ENCODE measurements around the gene OR4F6.

Gene OR4F6

GRCh38 chr15:101808201-101808600, 4.9 kb downstream of the OR4F6 start:
- TF ChIP-seq CTCF (IDR thresholded peaks at IDR 0.05; ENCODE audit: extremely low read depth, insufficient read depth, missing control alignments), result no peak
- in situ Hi-C loops (cut with MboI; ENCODE audit: low pct_unique_long_range_greater_than_20kb, low sequenced_read_pairs, unreplicated experiment), result no loop called here
- no peak for DNase-seq (ENCODE audit: low spot score)

GRCh38 chr15:101810456-101810855, 7.1 kb downstream of the OR4F6 start:
- DNase-seq (ENCODE audit: low spot score), result no peak
- in situ Hi-C loops (cut with MboI; ENCODE audit: low pct_unique_long_range_greater_than_20kb, low sequenced_read_pairs, unreplicated experiment), result no loop called here
- no peak for TF ChIP-seq CTCF (IDR thresholded peaks at IDR 0.05; ENCODE audit: extremely low read depth, insufficient read depth, missing control alignments)

GRCh38 chr15:101810876-101811275, 7.6 kb downstream of the OR4F6 start:
- DNase-seq (ENCODE audit: low spot score), result no peak
- no peak for TF ChIP-seq CTCF (IDR thresholded peaks at IDR 0.05; ENCODE audit: extremely low read depth, insufficient read depth, missing control alignments)
- in situ Hi-C loops (cut with MboI; ENCODE audit: low pct_unique_long_range_greater_than_20kb, low sequenced_read_pairs, unreplicated experiment), result no loop called here

- in situ Hi-C loops (cut with MboI; ENCODE audit: low pct_unique_long_range_greater_than_20kb, low sequenced_read_pairs, unreplicated experiment), result no loop called here
- no peak for DNase-seq (ENCODE audit: low spot score)
- no peak for TF ChIP-seq CTCF (IDR thresholded peaks at IDR 0.05; ENCODE audit: extremely low read depth, insufficient read depth, missing control alignments)
These were observed 8.6 kb downstream of the OR4F6 start, which contains the start of gene OR4F15 for GRCh38 chr15:101811902-101812301. Gene OR4F15, plus strand, starts transcription at chr15:101812202. Its CDS starts 5,985 bp downstream, at chr15:101818187.

GRCh38 chr15:101813803-101814534, 10.7 kb downstream of the OR4F6 start:
- in situ Hi-C loops (cut with MboI; ENCODE audit: low pct_unique_long_range_greater_than_20kb, low sequenced_read_pairs, unreplicated experiment), result no loop called here
- no peak for DNase-seq (ENCODE audit: low spot score)
- TF ChIP-seq CTCF (IDR thresholded peaks at IDR 0.05; ENCODE audit: extremely low read depth, insufficient read depth, missing control alignments), result no peak

GRCh38 chr15:101820781-101821180, 17.5 kb downstream of the OR4F6 start:
- DNase-seq (ENCODE audit: low spot score), result no peak
- in situ Hi-C loops (cut with MboI; ENCODE audit: low pct_unique_long_range_greater_than_20kb, low sequenced_read_pairs, unreplicated experiment), result no loop called here
- no peak for TF ChIP-seq CTCF (IDR thresholded peaks at IDR 0.05; ENCODE audit: extremely low read depth, insufficient read depth, missing control alignments)

Data from GM13977 (cell line).